ENCODE results near the gene FFAR3.

FFAR3 gene

GRCh38 chr19:35404879-35405622 is 46.8 kb downstream of the FFAR3 start:
- no peak for DNase-seq

- no peak for DNase-seq
These were observed 49.4 kb downstream of the FFAR3 start for GRCh38 chr19:35407619-35408018.

DNA sequence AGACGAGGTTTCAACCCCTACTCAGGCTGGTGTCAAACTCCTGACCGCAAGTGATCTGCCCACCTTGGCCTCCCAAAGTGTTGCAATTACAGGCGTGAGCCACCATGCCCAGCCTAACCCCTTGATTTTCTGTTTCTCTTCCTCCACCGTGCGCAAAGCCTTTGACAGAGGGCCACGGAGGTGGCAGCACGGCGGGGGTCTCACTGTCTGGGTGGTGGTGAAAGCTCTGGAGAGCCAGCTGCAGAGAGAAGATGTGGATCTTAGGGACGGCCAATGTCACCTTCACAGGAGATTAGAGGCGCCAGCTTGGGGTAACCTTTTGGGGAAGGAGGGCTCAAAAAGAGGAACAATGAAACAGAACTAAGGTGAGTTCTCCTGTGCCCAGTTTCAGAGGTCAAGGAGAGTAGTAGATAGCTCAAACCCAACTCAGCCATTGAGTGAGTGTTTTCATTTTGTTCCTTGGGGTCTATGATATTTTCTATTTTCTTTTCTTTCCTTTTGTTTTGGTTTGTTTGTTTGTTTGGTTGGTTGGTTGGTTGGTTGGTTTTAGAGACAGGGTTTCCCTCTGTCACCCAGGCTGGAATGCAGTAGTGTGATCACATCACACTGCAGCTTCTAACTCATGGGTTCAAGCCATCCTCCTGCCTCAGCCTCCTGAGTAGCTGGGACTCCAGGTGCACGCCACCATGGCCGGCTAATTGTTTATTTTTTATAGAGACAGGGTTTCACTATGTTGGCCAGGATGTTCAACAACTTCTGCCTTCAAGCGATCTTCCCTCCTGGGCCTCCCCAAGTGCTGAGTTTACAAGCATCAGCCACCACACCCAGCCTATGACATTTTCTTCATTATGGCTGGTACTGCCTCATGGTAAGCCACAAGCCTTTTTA is 50.3 kb downstream of the FFAR3 start:
- no peak for DNase-seq

GRCh38 chr19:35409191-35409590 is 50.9 kb downstream of the FFAR3 start:
- no peak for DNase-seq
